Stimulated activated CD8-positive, alpha-beta memory T cell treated with anti-CD3 and anti-CD28 coated beads, Interleukin-7, amount 100 ng/mL, for 4 hours (primary cell): Measurements from ENCODE around the gene MACROD2.

Experiments
- DNase-seq, 2 donors: peaks; one replicate each; pipeline ENCODE4 v3.0.0-alpha.2; 2020; ENCODE audit warnings: low read depth in 2 of 2

The MACROD2 gene

DNA sequence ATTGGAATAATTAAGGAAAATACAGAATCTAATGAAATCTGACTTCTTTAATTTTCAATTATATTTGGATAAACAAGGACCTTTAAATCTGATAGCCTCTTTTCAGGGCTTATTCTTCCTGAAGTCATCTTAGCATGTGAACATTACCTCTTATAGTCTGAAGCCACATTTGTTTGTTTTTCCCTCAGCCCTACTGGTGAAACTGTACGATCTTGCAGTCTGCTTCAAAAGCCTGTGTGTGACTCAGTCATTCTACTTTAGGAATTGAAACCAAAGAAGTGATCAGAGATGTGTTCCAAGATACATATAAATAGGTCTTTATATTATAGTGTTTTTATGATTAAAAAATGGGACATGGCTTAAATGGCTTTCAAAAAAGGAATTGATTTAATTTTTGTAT, 67.5 kb downstream of the MACROD2 start:
- DNase-seq, result no peak

DNA sequence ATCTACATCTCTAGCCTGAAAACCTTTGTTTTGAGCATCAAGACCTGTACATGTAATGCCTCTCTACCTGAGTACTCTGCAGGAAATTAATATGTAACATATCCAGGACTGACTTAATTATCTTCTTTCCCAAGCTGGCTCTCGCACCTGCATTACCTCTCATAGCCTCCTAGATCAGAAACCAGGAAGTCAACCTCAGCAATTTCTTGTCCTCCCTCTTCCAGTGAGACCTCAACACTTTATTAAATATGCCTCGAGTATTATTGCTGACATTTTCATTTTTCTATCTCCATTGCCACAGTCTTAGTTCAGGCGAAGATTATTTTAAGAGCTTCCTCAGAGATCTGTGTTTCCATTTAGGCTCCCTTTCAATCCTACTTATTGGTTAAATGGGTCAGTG, 69.0 kb downstream of the MACROD2 start:
- DNase-seq, result no peak

DNA sequence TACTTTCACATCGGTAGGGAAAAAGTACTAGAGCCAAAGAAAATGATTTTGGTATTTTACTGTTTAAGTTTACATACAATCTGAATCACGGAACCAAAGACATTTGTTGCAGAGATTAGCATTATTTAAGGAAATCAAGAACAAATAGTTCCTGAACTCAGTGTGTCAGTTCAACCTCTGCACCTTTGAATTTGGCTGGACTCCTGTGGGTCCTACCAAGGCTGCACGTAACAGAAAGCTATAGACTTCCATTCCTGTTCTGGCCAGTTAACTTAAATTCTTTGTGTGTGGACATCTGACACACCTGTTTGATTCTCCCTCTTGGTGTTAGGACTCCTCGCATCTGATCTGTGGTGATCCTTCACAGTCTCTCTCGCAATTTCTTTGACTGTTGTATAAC, 69.6 kb downstream of the MACROD2 start:
- no peak for DNase-seq

DNA sequence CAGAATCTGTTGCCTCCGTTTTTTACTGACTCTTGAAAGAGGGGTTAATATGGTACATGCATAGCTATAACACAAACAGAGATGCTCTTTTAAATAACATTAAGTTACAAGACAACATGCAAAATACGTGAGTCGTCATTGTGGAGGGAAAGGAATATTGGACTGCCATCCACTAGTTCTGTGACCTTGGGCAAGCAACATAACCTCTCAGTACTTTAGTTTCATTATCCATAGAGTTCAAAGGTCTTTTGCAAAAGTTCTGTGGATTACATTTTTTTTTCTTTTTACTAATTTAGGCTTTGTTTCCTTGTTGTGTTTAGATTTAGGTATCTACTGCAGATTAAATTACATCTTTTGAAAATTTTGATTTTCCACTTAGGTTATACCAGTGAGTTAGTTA, 70.5 kb downstream of the MACROD2 start:
- no peak for DNase-seq

DNA sequence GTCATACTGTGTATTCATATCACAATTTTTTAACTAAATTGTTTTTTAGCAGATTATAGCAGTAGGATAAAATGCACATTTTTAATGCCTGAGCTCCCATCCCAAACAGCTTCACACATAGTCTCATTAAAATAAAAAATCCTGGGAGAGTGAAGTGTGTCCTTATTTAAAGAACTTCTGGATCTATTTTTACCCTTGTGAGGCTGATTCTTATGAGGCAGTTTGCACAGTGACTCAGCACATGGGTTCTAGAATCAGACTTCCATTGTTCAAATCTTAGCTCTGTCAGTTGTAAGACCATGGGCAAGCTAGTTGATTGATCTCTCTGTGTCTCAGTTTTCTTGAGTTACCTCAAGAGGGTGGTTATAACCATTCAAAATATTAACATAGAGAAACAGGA, 72.3 kb downstream of the MACROD2 start:
- DNase-seq, result no peak

DNA sequence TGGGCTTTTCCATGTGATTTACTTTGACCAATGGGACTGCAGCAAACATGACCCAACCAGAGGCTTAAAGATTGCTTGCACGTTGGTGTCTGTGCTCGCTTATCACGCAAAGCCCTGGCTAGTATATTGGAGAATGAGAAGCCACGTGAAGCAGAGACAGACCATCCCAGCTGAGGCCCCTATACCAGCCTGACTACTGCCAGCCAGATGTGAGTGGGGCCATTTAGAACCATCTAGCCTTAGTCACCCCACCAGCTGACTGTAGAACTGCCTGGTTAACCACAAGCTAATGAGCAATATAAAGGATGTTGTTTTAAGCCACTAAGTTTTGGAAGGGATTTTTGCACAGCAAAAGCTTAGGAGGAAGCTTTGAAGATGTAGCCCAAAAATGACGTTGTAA, 74.5 kb downstream of the MACROD2 start:
- DNase-seq, result no peak

DNA sequence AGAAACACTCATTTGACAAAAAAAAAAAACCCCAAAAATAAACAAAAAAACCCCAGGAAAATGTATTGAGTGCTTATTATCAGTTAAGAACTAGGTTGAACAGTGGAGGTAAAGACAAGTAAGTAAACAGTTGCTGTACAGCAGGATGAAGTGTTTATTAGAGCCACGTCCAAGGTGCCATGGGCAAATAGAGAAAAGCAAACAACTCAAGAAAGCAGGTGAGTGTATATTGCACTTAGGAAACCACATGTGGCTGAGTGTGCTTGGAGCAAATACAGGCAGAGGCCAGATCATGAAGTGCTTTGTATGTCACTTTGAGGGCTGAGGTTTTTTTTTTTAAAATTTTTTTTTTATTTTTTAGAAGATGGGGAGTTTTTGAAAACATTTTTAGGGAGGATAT, 98.3 kb downstream of the MACROD2 start:
- no peak for DNase-seq

DNA sequence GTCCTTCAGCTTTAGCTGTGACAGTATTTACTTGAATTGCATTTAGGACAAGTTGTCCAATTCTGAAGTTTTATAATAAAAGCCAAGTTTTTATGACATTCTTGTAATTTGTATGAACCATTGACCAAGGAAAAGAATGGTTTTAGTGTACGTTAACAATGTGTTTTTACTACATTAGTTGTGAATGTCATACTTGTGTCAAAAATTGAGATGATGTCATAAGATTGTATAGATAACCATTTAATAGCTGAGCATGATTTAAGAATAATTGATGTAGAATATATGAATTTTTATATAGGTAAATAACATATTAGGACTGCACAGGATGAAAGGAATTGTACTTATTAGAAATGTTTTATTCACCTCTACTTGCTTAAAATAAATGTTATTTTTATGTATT, 102.9 kb downstream of the MACROD2 start:
- no peak for DNase-seq

DNA sequence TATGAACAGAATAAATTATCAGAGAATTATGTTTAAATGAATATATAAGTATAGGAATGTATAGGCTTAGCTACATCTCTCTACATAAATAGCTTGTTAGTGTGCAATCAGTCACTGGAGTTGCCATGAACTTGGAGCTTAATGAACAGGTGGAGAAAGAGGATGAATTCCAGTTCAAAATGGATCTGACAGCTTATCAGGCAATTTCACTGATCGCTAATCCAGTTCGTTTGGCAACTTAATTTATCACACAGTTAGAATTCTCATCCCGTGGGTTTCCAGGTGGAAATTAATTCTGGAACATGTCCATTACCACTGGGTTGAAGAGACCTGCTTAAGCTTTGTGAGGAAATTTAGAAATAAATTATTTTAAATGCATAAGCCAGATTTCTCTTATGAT, 118.1 kb downstream of the MACROD2 start:
- DNase-seq, result no peak

DNA sequence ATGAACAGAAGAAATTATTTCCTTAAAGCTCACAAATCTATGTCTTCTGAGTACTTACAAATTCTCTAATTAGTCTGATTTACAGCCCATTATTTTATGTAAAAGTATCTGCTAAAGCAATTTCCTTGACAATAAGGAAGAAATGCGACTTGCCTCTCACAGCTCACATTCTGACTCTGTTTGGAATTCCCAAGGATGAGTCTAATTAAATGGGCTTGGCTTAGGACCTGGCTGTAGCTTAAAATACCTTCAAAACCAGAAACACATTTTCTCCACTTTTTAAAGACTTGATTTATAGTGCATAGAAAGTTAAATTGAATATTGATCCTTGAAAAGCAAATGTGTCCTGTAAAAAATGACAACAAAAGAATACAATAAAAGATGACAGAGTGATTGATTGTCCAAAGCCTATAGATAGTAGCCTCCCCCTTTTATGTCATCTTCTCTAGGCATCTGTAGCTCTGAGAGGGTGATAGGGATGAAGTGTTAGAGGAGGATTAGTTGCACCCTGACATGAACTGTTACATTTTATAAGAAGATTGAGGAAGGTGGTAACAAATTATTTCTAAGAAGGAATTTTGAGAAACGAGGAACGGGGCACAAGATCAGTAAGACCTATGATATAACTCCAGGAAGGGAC, 118.9 kb downstream of the MACROD2 start:
- no peak for DNase-seq

DNA sequence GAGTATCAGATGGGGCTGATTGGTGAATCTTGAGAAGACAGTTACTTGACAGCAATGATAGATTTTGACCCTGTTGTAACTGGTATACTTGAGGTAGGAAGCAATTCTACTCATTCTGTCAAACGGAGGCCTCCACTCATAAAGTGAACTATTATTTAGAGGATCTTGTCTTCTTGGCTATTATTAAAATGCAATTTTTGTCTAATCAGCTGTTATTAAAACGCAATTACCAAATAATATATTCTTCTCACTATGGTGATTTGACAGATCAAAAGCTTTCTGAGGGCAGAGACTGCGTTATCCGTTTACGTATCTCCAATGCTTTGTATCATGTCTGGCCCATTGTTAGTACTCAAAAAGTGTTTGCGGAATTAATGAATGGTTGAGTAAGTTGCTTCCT, 120.7 kb downstream of the MACROD2 start:
- no peak for DNase-seq

DNA sequence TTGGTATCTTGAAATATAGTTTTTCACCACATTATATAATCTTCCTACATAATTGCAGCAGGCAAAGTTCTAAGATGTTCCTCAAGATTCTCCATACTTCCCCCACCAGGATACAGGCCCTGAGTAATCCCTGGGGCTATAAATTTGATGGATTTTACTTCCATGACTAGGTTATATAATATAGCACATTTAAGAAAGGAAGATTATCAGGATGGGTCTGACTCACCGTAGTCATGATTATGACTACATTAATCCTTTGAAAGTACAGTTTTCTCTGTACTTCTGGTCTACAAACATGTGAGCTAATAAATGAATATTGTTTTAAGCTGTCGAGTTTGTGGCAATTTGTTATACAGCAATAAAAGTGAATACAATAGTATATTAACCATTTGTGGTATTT, 122.5 kb downstream of the MACROD2 start:
- DNase-seq, result no peak

DNA sequence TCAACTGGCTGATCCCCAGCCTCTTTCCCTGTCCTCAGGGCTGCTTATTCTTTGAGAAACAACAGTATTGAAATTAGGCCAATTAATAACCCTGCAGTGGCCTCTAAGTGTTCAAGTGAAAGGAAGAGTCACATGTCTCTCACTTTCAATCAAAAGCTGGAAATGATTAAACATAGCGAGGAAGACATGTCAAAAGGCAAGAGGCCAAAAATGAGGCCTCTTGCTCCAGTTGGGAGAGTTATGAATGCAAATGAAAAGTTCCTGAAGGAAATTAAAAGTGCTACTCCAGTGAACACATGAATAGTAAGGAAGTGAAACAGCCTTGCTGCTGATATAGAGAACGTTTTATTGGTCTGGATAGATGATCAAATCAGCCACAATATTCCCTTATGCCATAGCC, 131.5 kb downstream of the MACROD2 start:
- DNase-seq, result no peak

DNA sequence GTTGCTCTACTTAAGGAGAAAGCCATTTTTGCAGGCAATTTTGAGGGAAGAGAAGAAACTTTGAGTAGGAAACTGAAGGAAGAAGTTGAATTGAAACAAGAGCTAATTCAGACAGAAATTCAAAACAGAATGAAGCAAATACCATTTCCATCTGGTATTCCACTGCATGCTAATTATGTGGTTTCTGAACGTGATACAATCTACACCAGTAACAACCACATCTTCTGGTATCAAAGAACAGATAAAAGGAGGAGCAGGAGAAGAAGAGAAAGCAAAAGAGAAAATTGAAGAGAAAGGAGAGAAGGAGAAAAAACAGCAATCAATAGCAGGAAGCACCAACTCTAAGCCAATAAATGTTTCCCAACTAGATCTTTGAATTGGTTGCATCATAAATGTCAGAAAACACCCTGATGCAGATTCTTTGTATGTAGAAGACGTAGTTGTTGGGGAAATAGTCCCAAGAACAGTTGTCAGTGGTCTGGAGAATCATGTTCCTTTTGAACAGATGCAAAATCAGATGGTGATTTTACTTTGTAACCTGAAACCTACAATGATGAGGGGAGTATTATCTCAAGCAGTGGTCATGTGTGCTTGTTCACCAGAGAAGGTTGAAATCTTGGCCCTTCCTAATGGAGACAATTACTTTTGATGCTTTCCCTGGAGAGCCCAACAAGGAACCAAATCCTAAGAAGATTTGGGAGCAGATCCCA, 132.4 kb downstream of the MACROD2 start:
- no peak for DNase-seq

DNA sequence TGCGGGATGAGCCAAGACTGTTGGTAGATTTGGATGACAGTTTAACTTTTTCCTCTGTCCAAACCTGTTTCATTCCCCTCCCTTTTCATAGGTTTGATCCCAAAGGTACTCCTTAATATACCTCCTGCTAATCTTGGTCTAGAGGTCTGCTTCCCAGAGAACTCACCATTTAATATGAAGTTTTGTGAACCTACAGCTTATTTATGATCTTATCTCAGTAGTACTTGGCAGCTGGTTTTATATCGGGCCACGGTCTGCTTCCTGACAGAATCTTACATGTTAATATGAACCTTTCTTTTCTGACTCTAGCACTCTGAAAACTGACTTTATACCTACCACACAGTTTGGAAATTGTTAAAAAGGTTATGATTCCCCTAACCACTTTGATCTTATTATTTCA, 138.7 kb downstream of the MACROD2 start:
- DNase-seq, result no peak

DNA sequence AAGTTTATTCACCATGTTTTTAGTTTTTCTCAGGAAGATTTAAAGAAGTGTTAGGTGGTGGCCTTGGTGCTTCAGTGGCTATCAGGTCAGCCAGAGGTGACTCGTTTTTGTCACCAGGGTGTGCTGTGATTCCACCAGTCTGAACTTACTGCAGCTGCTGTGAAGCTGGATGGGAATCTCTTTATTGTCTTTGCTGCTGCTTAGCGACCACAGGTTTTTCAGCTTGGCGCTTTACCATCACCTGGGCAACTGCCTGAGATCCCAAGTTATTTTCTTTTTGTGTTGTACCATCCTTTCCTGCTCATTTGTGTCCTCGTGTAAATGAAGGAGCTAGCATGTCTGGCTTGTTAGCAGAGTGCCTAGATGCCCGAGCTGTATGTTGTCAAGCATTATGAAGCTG, 146.9 kb downstream of the MACROD2 start:
- no peak for DNase-seq

DNA sequence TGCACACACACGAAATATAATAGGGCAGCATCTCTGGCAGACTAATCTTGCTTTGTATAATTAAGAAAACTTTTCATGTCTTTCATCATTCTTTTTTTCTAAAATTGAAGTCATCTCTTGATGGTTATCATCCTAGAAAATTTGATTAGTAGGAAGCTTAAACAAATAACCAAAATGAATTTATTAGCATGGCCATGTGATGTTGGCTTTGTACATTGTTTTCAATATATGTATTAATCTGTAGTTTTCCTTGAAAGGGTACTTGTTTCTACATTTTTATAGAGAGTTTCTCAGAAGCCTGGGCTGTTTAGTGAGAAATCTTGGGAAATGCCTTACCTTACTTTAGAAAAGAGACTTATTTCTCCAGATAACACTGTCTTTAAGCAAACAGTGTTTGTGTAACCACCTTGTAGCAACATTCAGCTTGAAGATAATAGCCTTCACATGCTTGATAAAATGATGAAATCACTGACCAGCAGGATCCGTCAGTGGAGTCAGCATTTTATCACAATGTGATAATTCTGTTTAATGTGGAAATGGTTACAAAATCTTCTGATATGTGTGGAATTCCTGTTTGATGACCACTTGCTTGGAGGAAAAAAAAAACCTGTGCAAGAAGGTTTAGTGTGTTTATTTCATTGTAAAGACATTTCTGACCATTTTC, 147.8 kb downstream of the MACROD2 start:
- no peak for DNase-seq

DNA sequence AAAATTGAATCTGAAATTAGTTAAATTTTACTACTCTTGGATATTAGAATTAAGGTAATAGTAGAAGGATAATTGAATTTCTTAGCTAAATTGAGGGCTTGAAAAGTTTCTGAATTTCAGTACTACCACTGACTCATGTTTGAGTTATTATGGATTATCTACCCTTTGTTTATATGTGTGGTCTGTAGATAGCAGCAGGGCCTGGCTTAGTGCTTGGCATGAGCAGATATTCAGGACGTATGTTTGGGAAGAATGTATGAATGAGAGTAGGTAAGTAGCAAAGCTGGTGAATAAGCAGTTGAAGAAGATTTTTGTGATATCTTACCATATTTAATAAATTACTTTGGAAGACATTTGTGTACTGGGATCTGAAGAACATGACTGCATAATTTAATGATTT, 152.7 kb downstream of the MACROD2 start:
- DNase-seq, result no peak

DNA sequence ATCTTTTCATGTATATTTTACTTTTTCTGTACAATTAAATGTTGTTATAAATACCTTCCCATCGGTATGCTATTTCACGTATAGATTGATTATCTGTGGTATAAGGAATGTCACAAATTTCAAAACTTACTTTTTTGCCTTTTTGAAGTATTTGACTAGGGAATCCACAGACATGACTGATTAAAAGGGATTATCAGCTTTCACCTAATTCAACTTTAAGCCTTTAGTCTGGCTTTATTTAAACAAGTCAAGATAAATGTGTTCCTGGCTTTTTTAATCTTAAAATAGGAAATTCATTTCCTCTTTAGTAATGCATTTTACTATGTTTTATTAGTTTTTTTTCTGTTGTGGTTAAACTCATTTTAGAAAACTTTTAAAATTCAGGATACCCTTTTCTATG, 160.0 kb downstream of the MACROD2 start:
- no peak for DNase-seq

DNA sequence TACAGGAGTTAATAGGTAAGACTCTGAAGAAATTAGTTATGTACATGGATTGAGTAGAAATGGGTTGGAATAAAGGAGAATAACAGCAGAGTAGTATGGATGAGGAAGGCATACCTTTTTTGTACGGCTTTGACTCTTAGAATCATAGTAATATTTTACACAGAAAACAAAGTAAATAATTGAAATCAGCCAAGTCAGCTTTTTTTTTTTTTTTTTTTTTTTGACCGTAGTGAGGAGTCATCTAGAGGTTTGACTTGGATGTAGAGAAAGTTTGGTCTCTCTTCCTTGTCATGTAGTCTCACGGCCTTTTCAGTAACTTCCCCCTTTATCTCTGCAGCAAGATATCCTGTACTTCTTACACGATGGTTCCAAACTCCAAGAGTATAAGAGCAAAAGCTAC, 183.2 kb downstream of the MACROD2 start:
- no peak for DNase-seq

DNA sequence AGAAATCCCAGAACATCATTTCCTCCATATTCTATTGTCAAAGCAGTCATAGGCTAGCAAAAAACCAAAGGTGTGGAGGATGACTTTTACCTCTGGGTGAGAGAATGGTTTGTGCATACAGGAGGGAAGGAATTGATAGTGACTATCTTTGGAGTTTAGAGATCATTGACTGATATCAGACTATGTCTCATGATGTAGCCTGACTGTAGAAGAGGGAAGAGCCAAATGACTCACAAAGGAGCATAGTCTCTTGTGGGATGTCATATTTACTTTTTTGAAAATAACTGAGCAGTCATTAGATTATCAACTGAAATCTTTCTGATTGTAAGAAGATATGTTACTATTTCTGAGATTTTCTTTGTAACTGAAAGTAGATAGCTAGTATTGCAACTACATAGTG, 183.6 kb downstream of the MACROD2 start:
- no peak for DNase-seq

DNA sequence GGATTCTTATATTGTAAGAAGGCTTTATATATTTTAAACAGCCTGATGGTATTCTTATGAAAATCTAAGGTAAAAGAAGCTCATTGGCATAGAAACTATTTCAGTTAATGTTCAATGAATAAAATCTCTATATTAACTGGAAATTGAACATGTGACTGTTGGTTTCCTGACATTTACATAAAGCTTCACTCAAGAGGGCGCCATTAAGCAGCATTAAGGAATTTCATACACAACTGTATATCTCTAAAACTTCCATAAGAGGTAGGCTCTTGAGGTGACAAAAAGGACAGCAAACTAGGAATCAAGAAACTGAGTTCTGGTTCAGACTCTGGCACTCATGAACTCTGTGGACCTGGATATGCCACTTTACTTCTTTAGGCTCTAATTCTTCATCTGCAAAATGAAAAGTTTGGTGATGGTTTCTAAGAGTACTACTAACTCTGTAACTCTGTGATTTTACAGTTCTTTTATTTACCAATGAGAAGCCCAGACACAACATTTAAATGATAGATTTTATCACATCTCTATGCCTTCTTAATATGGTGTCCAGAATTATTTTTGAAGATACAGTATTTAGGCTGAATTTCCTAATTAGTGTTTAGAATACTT, 194.6 kb downstream of the MACROD2 start:
- DNase-seq, result no peak

DNA sequence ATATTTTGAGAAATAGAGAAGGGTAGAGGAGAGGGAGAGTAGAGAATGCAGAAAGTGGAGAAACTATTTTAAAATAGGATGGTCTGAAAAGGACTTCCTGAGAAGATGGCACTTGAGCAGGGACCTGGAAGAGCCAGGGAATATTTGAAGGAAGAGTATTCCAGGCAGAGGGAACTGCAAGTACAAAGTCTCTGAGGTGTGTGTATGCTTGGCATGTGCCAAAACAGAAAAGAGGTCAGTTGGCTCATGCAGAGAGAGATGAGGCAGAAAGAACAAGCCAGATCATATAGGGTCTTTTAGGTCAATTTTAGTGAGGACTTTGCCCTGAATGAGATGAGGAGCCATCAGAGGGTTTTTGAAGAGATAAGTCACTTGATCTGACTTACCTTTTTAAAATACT, 196.2 kb downstream of the MACROD2 start:
- DNase-seq, result no peak
